ENCODE results near the gene KCNJ16. TPM values are rescaled to one million over a fixed set of nuclear protein-coding genes. Genes with fewer than 3 reads are reported as not detected.

Gene KCNJ16
- total RNA-seq, 2 experiments from 2014 or later: not detected

DNA sequence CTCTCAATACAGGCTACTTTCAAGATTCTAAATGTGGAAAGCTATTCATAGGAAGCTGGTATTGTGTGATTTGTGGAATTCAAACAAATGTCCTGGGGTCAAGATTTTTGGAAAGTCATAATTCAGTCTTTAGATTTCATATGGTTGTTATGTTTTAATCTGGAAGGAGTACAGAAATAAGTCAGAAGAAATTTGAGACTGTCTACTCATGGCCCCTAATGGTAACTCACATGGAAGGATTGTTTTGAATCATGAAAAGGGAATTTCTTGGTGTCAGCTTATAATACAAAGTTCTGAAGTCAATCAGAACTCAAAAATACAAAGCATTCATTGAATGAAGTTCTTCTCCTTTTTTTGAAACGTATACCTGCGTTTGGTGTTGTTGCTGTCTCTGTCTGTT lies 97.4 kb downstream of the KCNJ16 start:
- intact Hi-C loops (cut with micrococcal nuclease): no loop called here
- POLR2A ChIA-PET: no interaction called here

DNA sequence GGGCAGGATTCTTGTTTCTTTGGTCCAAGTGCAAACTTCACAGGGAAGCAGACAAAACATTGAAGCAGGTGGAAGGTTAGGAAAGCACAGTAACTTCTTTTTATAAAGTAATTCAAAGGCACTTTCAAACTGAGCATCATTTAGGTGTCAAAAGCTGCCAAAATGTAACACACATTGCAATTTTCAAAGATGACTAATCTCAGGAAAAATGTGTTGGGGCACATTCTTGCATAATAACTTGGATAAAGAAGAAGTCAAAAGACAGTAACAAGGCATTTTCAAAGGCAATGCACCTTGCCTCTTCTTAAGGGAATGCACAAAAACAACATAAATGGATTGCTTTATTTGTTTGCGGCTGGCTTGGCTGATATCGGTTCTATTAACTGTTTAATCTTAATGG lies 97.9 kb downstream of the KCNJ16 start:
- intact Hi-C loops (cut with micrococcal nuclease): no loop called here
- peaks cover 18% of the 10 kb centered on the region for H3K4me1 Mint-ChIP-seq (ENCODE audit: low read depth)
- CTCF ChIA-PET: no interaction called here
- peaks cover 41% of the 10 kb centered on the region for H3K27me3 Mint-ChIP-seq
- no peak overlapping the region for H3K27ac Mint-ChIP-seq
- POLR2A ChIA-PET: no interaction called here
- no peaks in the 10 kb centered on the region for H3K9me3 Mint-ChIP-seq
- H3K36me3 Mint-ChIP-seq: no peaks in the 10 kb centered on the region
- DNase-seq: no peak
- no peak overlapping the region for H3K4me3 Mint-ChIP-seq

More for the DNA sequence above, 97.4 kb downstream of the KCNJ16 start:
- no peak for DNase-seq
- Mint-ChIP-seq H3K4me3 (no peak overlapping the region), H3K4me1 (ENCODE audit: low read depth) (peaks cover 20% of the 10 kb centered on the region), H3K9me3 (no peaks in the 10 kb centered on the region), H3K27ac (no peak overlapping the region), H3K36me3 (no peaks in the 10 kb centered on the region), H3K27me3 (peaks cover 45% of the 10 kb centered on the region)
- CTCF ChIA-PET: no interaction called here

DNA sequence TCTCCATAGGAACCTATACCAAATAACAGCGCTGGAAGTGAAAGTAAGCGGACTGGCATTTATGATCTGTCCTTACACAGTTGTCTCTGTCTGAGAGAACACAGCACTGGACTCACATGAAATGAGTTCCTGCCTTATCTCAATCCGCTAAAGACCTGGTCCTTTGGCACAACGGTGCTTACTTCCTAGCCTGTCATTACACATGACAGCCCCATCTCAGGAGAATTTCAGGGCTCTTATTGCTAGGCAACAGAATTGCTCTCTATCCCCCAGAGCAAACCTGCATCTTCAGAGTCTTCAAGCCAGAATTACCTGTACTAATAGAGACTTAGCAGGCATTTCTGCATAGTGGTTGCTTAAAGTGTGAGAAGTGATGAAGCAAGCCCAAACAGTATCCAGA lies 98.7 kb downstream of the KCNJ16 start:
- DNase-seq: no peak
- no peaks in the 10 kb centered on the region for H3K36me3 Mint-ChIP-seq
- CTCF ChIA-PET: no interaction called here
- intact Hi-C loops (cut with micrococcal nuclease): no loop called here
- peaks cover 10% of the 10 kb centered on the region for H3K4me1 Mint-ChIP-seq (ENCODE audit: low read depth)
- no peak overlapping the region for H3K4me3 Mint-ChIP-seq
- H3K27ac Mint-ChIP-seq: no peak overlapping the region
- no peaks in the 10 kb centered on the region for H3K9me3 Mint-ChIP-seq
- H3K27me3 Mint-ChIP-seq: peaks cover 37% of the 10 kb centered on the region
- POLR2A ChIA-PET: no interaction called here

GRCh38 chr17:70181376-70181775 lies 106.4 kb downstream of the KCNJ16 start:
- Mint-ChIP-seq H3K9me3 (no peaks in the 10 kb centered on the region), H3K27ac (no peak overlapping the region), H3K4me3 (no peak overlapping the region), H3K36me3 (no peaks in the 10 kb centered on the region), H3K27me3 (peaks cover 5% of the 10 kb centered on the region), H3K4me1 (ENCODE audit: low read depth) (no peaks in the 10 kb centered on the region)
- CTCF ChIA-PET: no interaction called here
- POLR2A ChIA-PET: no interaction called here
- intact Hi-C loops (cut with micrococcal nuclease): no loop called here
- no peak for DNase-seq

- H3K27ac Mint-ChIP-seq: no peak overlapping the region
- no peak overlapping the region for H3K4me3 Mint-ChIP-seq
- no peaks in the 10 kb centered on the region for H3K36me3 Mint-ChIP-seq
- no peaks in the 10 kb centered on the region for H3K4me1 Mint-ChIP-seq (ENCODE audit: low read depth)
- intact Hi-C loops (cut with micrococcal nuclease): no loop called here
- H3K9me3 Mint-ChIP-seq: no peaks in the 10 kb centered on the region
- ChIA-PET POLR2A (no interaction called here), CTCF (no interaction called here)
- no peak for DNase-seq
- H3K27me3 Mint-ChIP-seq: peaks cover 5% of the 10 kb centered on the region
Measured at GRCh38 chr17:70181866-70182265, 106.8 kb downstream of the KCNJ16 start.

DNA sequence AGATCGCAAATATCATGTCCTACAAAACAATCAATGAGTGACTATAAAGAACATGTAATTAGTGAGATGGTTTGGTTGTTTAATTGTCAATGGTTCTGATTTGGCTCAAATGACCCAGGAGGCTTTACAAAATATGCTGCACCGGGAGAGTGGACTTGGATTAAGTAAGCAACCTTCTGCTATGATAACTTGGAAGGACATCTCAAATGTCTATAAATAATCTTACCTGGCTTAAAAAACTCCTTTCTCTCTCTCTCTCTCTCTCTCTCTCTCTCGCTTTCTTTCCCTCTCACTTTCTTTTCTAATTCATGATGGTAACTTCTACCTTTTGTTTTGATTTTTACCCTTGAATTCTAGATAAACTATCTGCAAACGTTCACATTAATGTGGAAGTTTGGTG lies 108.5 kb downstream of the KCNJ16 start:
- no peak for DNase-seq
- peaks cover 1% of the 10 kb centered on the region for H3K27me3 Mint-ChIP-seq
- H3K36me3 Mint-ChIP-seq: no peaks in the 10 kb centered on the region
- H3K27ac Mint-ChIP-seq: no peak overlapping the region
- H3K4me1 Mint-ChIP-seq (ENCODE audit: low read depth): no peaks in the 10 kb centered on the region
- intact Hi-C loops (cut with micrococcal nuclease): no loop called here
- H3K4me3 Mint-ChIP-seq: no peak overlapping the region
- H3K9me3 Mint-ChIP-seq: no peaks in the 10 kb centered on the region
- POLR2A ChIA-PET: no interaction called here
- CTCF ChIA-PET: no interaction called here

DNA sequence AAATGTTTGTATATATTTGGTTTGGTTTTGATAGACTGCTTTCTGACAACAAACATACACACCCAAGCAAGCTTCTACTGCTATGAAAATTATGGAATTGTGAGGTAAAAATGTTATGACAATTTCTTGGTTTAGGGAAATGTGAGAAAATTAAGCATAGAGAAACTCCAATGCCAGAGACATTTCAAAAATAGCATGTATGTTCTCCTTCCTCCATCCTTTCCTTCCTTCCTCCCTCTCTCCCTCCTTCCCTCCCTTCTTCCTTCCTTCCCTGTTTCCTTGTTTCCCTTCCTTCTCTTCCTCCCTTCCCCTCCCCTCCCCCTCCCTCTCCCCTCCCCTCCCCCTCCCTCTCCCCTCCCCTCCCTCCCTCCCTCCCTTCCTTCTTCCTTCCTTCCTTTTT lies 109.2 kb downstream of the KCNJ16 start:
- Mint-ChIP-seq H3K36me3 (no peaks in the 10 kb centered on the region), H3K27ac (no peak overlapping the region), H3K27me3 (peaks cover 1% of the 10 kb centered on the region), H3K9me3 (no peaks in the 10 kb centered on the region), H3K4me1 (ENCODE audit: low read depth) (no peaks in the 10 kb centered on the region), H3K4me3 (no peak overlapping the region)
- ChIA-PET POLR2A (no interaction called here), CTCF (no interaction called here)
- intact Hi-C loops (cut with micrococcal nuclease): no loop called here
- no peak for DNase-seq

GRCh38 chr17:70184770-70185169 lies 109.7 kb downstream of the KCNJ16 start:
- peaks cover 1% of the 10 kb centered on the region for H3K27me3 Mint-ChIP-seq
- H3K27ac Mint-ChIP-seq: no peak overlapping the region
- intact Hi-C loops (cut with micrococcal nuclease): no loop called here
- H3K4me1 Mint-ChIP-seq (ENCODE audit: low read depth): no peaks in the 10 kb centered on the region
- no peak for DNase-seq
- no peaks in the 10 kb centered on the region for H3K36me3 Mint-ChIP-seq
- no peak overlapping the region for H3K4me3 Mint-ChIP-seq
- POLR2A ChIA-PET: no interaction called here
- no peaks in the 10 kb centered on the region for H3K9me3 Mint-ChIP-seq
- CTCF ChIA-PET: no interaction called here

Other genes with a start within 250 kb of the KCNJ16 start
- not detected for gene KCNJ2, start 94.3 kb downstream of the KCNJ16 start, total RNA-seq